Kidney epithelial cell (primary cell): ENCODE measurements around the gene SLC29A3. TPM values are rescaled to one million over a fixed set of nuclear protein-coding genes. Genes with fewer than 3 reads are reported as not detected.

Source experiments
- DNase-seq: peaks from one replicate; pipeline ENCODE4 v3.0.0-alpha.2; 2010; ENCODE audit warnings: low read depth
- H3K27me3 ChIP-seq: 2 replicates; pipeline ENCODE4 v1.6.0; 2011; ENCODE audit warnings: low read length; ENCODE audit not compliant: control insufficient read depth, insufficient read depth
- H3K36me3 ChIP-seq: 2 replicates; pipeline ENCODE4 v1.5.1; 2011; ENCODE audit warnings: low read length; ENCODE audit not compliant: control insufficient read depth, insufficient read depth
- H3K4me3 ChIP-seq: 2 replicates; pipeline ENCODE4 v1.5.1; 2011; ENCODE audit warnings: low read depth, mild to moderate bottlenecking, control low read depth, low read length
- CTCF ChIP-seq: IDR thresholded peaks from 2 replicates; pipeline ENCODE4 v1.5.1; 2011; ENCODE audit warnings: mild to moderate bottlenecking, moderate library complexity, low read length, control low read depth, inconsistent platforms; ENCODE audit not compliant: insufficient read depth, poor library complexity, severe bottlenecking
- total RNA-seq: library from RNA; depleted of rRNA; stranded (reverse); fragments of >200 nt; gene quantifications from 2 replicates; pipeline ENCODE4 v1.2.3, GENCODE V29; 2015

SLC29A3 gene
- total RNA-seq, 1 donor from 2014 or later, result 3.6 TPM

GRCh38 chr10:71288461-71288860, 30.6 kb upstream of the SLC29A3 start:
- no peaks in the 10 kb centered on the region for H3K27me3 ChIP-seq
- no peak overlapping the region for H3K4me3 ChIP-seq
- H3K36me3 ChIP-seq, result no peaks in the 10 kb centered on the region
- no peak for DNase-seq
- TF ChIP-seq CTCF, result no peak

- no peak for DNase-seq
- no peak overlapping the region for H3K4me3 ChIP-seq
- peaks cover 1% of the 10 kb centered on the region for H3K27me3 ChIP-seq
- H3K36me3 ChIP-seq, result no peaks in the 10 kb centered on the region
- TF ChIP-seq CTCF, result no peak
Measured at GRCh38 chr10:71289421-71290130, 29.5 kb upstream of the SLC29A3 start.

GRCh38 chr10:71290331-71290730, 28.7 kb upstream of the SLC29A3 start:
- H3K4me3 ChIP-seq, result no peak overlapping the region
- no peak for DNase-seq
- no peaks in the 10 kb centered on the region for H3K36me3 ChIP-seq
- H3K27me3 ChIP-seq, result peaks cover 4% of the 10 kb centered on the region
- TF ChIP-seq CTCF, result no peak

GRCh38 chr10:71290806-71291527, 28.1 kb upstream of the SLC29A3 start:
- H3K27me3 ChIP-seq, result peaks cover 7% of the 10 kb centered on the region
- no peaks in the 10 kb centered on the region for H3K36me3 ChIP-seq
- no peak overlapping the region for H3K4me3 ChIP-seq
- no peak for DNase-seq
- TF ChIP-seq CTCF, result no peak

- Histone ChIP-seq H3K36me3 (no peaks in the 10 kb centered on the region), H3K27me3 (peaks cover 7% of the 10 kb centered on the region), H3K4me3 (no peak overlapping the region)
- DNase-seq, result no peak
- no peak for TF ChIP-seq CTCF
Measured at GRCh38 chr10:71291528-71291900, 27.5 kb upstream of the SLC29A3 start.
